Smooth muscle cell of the brain vasculature (primary cell): ENCODE results near the gene TBC1D22A.
"Not testable (repeated sequence)": the region's sequence is repeated elsewhere in the genome, so short reads cannot be mapped to it uniquely, and the experiment has no call there.

ENCODE experiments used
- DNase-seq: peaks from one replicate; pipeline ENCODE4 v3.0.0-alpha.2; 2012; ENCODE audit warnings: low read depth, low spot score

TBC1D22A gene

DNA sequence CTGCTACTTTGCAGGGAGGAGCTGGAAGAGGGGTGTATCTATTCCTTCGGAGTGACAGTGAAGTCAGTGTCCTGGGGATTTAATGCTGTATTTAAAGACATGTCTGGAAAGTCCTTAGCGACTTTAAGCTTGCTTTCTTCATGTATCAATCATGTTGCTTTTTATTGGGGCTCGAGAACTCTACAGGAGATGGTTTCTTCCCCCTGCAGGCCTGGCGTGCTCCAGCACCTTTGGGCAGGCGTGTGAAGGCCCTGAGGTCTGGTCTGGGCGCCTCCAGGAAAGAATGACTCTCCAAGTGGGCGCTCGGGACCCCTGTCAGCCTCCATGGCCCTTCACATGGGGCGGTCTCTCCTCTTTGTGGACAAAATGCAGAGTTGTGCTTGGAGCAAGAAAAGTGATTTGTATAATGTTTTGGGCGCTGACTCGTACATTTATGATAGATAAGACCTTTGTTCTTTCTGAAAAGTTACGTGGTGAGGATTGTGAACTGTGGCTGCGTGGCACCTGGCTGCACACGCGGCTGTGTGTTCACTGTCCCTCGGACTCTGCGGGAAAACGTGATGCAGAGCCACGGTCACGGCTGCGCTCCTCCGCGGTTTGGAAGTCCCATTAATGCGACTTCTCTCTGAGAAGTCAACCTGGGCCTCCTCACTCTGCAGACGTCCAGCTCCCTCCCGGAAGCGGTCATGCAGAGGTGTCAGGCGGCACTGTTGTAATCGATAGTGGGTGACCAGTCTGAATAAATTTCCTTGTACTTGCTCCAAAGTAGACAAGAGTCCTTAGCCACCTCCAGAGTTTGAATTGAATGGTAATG is 282.5 kb downstream of the TBC1D22A start:
- DNase-seq = no peak

GRCh38 chr22:47045691-47046410 is 283.4 kb downstream of the TBC1D22A start:
- no peak for DNase-seq

DNA sequence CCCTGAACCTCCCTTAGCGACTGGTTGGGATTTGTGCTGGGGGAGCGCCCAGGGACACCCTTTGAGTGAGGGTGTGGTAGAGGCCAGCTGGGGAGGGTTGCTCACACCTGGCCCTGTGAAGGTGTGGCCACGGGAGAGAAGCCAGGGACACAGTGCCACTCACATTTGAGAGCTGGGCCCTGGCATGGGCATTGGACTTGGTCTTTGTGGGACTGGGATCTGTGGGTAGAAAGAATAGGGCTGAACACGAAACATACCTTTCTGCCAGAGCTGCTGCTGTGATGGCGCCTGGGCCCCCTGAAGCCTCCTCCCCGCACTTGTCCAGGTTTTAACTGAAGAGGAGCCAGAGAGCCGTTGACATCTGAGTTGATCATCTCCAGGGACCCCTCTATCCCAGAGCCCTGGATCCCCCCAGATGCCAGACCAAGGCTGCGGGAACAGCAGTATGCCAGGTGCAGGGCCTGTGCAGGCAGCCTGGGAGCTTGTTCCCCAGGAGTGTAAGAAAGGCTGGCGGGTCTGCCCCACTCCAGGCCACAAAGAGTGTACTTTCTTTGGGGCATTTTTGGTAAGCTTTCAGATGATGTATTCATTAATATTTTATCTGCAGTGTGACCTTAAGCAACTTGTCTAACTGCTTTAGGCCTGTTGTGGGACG is 284.1 kb downstream of the TBC1D22A start:
- DNase-seq = no peak

GRCh38 chr22:47047321-47048122 is 285.1 kb downstream of the TBC1D22A start:
- no peak for DNase-seq

- DNase-seq = no peak
These were observed 285.9 kb downstream of the TBC1D22A start for GRCh38 chr22:47048123-47049077.

DNA sequence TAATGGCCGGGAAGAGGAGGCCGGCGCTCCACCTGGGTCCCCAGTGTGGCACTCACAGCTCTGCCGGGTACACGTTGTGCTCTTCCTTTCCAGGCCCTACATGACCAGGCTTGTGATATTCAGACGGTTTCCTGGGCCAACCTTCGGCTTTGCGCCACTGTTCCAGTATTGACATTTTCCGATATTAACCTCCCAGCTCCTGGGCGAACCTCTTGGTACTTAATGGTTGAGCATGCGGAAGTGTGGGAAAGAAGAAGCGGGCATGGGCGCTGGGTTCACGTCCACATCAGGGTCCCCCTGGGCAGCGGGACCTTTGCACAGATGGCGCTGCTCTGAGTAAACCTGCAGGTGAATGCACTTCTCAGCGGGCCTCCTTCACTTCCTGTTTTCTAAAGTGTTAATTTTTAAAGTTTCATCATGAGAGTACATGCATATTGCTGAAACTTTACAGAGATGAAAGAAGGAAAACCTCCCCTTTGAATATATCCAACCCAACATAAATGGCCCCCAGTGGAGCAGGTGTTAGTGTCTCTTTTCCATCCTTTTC is 286.7 kb downstream of the TBC1D22A start:
- DNase-seq = no peak

DNA sequence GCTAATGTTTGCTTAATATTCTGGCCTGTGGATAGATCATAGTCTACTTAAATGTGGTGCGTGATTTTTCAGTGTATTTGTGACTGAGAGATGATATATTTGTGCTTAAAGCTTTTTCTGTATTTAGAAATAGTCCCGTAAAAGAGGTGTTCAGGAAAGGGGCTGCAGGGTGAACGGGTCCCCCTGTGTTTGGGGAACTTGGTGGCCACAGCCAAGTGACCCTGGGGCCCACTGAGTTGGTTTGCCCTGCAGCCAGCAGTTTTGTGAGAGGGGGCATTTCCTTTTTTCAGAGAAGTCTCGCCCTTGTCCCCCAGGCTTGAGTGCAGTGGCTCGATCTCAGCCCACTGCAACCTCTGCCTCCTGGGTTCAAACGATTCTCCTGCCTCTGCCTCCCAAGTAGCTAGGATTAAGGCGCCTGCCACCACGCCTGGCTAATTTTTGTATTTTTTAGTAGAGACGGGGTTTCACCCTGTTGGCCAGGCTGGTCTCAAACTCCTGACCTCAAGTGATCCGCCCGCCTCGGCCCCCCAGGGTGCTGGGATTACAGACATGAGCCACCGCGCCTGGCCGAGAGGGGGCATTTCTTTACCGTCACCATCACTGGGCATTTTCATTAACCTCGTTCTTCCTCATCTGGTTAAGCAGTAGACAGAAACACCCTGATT is 287.4 kb downstream of the TBC1D22A start:
- not testable (repeated sequence) for DNase-seq

GRCh38 chr22:47050401-47051051 is 288.1 kb downstream of the TBC1D22A start:
- no peak for DNase-seq

GRCh38 chr22:47051441-47052071 is 289.1 kb downstream of the TBC1D22A start:
- no peak for DNase-seq

DNA sequence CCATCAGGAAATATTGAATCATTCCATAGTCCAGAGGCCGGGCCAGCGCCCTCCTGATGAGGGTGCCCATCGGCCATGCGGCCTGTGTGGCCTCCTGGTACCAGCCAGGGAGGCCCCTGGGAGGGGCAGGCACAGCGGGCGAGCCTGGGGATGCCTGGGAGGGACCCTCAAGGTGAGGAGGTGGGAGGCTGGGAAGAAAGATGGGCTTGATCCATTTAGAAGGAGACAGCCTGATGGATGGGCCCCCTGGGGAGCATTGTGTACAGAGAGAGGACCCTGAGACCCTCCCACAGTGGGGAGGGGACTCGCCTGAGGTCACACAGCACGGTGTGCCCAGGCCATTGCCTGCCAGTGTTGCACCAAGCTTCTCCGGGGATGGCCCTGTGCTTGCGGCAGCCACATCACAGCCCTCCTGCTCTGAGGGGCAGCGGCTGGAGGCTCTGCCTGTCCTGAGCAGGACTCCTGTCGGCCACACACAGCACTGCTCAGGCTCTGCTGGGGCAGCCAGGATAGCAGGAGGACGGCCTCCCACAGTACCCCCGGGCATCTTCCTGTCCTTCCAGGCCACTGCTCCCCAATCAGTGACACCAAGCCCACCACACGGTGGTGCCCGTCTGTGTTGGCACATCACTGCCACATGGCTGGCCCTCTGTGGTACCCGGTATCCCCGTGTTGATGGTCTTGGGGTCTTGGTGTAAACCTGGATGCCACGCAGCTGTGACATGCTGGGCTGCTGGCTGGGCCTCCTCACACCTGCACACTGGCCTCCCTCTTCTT is 290.0 kb downstream of the TBC1D22A start:
- no peak for DNase-seq

DNA sequence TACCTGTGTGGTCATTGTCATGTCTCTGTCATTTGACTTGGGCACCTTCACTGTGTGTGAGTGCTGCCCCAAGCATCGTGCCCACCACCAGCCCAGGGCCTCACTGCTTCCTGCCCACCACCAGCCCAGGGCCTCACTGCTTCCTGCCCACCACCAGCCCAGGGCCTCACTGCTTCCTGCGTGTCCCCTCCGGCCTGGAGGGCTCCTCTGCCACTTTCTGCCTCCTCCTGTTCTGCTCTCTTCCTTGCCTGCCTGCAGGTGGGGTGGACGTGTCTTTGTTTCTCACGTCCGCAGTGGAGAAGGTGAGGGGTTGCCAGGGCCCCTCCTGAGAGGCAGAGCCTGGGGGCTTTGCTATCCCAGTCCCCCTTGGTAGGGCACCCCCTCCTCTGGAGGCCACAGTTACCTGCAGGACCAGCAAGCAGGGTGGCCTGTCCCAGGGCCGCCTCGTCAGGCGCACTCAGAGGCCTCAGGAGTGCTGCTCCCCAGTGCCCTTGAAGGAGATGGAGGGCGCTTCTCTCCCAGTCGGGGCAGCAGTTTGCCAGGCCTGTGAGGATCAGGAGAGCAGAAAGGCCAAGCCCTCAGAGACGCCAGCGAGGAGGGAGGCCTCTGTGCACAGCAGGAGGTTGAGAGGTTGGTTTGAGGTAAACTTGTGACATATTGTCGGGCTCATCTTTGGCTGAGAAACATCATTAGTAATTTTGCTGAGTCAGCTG is 290.7 kb downstream of the TBC1D22A start:
- DNase-seq = no peak

GRCh38 chr22:47053726-47054141 is 291.3 kb downstream of the TBC1D22A start:
- DNase-seq = peak; percentile 26

GRCh38 chr22:47054231-47055072 is 292.0 kb downstream of the TBC1D22A start:
- DNase-seq = no peak

GRCh38 chr22:47055073-47055355 is 292.6 kb downstream of the TBC1D22A start:
- DNase-seq = no peak

- no peak for DNase-seq
These were observed 293.0 kb downstream of the TBC1D22A start for GRCh38 chr22:47055461-47055860.

DNA sequence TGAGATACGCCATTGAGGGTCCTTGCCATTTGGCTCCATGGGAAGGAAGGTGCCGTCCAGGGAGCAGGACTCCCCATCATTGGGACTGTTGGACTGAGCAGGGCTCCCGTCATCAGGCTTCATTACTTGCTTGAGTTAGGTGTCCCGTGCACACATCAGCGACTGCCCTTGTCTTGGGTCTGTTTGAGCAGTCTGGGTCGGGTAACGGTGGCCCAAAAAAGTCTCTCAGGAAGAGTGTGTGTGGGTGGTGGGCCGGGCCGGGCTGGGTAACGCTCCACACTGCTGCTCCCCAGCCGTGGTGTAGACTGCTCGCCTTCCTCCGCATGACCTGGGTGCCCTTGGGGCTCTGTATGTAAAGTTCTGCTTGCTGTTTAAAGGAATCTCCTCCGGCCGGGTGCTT is 293.5 kb downstream of the TBC1D22A start:
- no peak for DNase-seq

DNA sequence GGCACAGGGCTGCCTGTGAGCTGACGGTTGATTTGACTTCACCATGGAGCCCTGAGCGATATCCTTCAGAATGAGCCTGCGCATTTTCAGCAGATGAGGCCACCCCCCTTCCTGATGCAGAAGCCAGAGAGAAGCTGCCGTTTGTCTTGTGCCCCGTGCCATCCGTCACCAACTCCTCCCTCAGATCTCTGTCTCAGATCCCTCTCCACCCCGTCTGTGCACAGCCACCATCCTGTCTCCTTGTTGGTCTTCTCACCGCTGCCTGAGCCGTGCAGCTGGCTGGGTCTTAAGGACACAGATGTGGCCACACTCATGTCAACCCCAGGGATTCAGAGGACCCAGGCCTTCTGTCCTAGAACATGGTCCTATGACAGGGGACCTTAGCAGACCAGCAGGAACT is 293.9 kb downstream of the TBC1D22A start:
- DNase-seq = no peak
